Medulla oblongata (tissue), 1 donor: ENCODE measurements around the gene TRAF7.
"Not testable (repeated sequence)": the region's sequence is repeated elsewhere in the genome, so short reads cannot be mapped to it uniquely, and the experiment has no call there.

Experiments
- DNase-seq: peaks from one replicate; pipeline ENCODE4 v3.0.0-alpha.2; 2015; ENCODE audit errors: extremely low spot score

The TRAF7 gene

GRCh38 chr16:2122429-2122828, 33.2 kb upstream of the TRAF7 start:
- DNase-seq, result no peak

DNA sequence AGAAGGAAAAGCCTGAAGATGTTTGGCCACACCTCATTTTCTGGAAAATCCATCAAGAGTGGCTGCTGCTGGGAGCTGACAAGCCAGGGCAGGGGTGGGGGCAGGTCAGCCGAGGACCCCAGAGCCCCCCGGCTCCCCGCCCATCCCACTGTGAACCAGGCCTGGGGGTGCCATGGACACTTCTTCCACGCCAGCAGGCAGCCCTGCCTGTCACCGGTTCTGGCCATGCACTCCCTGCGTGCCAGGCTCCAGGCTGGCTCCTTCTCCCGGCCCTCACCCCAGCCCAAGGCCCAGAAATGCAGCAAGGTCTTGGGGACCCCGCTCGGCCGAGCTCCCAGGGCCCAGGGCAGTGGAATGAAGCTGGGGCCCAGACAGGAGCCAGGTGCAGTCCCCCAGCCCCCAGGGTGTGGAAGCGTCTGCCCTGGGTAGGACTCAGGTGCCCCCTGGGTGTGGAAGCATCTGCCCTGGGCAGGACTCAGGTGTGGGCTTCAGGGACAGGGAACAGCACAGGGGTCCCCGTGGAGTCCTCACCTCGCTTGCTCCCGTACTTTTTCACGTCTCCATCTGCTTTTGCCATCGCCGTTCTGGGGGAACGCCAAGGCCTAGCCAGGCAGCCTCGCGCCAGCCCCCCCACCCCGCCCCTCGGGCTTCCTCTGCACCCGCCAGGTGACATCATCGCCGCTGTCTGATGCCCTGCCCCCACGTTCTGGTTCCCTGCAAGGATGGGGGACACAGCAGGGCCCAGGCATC, 32.5 kb upstream of the TRAF7 start:
- DNase-seq, result not testable (repeated sequence)

DNA sequence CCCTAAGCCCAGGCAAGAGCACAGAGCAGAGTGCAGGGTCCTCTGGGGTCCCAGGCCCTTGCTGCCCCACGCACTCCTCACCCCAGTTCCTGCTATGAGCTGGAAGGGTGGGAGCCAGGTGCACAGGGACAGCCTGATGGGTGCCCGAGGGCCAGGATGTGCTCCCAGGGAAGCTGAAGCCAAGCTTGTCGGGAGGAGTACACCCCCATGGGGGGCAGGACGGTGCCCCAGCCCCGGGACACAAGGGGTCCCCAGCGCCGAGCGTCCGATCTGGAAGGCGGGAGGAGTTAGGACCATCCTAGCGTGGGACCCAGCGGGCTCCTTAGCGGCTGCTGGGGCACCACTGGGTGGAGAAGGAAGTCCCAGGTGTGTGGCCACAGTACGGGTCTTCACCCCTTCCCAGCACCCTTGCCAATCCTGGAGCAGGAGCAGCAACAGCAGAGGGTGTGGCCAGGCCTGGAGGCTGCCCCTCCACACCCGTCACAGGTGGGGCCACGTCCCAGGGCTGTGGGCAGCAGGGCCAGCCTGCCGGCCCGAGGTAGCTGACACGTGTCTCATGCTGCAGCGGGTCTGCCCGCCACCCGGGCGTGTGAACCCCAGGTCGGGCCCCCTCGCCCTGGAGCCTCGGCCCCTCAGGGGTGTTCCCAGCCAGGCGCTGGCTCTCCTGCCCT, 31.7 kb upstream of the TRAF7 start:
- not testable (repeated sequence) for DNase-seq

- not testable (repeated sequence) for DNase-seq
Measured at GRCh38 chr16:2124377-2124693, 31.2 kb upstream of the TRAF7 start.

DNA sequence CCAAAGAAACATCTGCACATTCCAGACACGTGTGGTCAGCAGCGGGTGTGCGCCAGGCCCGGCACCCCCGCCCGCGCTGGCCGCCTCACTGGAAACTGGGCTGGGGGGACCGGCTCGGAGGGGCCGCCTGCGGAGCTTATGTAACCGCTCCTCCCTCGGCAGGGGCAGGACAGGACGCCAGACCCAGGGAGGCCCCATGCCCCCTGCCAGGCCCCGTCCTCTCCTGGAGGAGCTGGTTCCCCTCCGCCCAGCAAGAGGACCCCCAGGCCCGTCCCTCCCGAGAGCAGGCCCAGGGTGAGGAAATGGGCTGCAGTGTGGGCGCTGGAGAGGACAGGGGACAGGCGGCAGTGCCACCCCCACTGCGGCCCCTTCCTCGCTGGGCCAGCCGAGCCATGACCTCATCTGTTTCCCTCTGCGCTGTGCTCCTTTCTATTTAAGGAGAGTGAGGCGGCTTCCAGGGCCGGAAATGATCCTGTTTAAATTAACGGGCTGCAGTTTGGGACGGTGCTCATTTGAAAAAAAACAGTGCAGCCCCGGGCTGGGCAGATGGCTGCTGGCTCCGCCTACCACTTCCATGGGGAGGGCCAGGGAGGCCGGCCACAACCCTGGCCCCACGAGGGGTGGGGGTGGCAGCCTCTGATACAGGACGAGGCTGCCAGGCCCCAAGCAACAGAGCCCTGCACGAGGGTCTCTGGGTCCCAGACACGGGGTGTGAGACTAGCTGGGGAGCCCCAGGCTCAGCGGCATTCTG, 30.7 kb upstream of the TRAF7 start:
- peak; percentile 49 for DNase-seq

DNA sequence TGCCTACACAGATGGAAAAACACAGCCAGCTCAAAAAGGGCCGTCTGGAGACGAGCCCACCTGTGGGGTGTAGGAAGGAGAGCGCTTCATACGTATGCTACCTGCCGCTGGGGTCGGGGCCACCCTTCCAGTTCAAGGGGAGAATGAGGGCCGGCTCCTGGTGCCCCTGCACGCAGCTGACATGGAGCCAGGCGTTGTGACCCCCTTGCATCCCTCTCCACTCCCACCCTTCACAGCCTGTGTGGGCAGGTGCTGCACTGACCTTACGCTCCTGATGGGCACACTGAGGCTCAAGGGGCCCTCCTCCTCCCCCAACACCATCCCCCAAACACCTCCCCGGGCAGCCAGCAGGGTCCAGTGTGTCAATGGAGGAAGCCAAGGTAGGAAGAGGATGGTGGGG, 30.0 kb upstream of the TRAF7 start:
- not testable (repeated sequence) for DNase-seq

DNA sequence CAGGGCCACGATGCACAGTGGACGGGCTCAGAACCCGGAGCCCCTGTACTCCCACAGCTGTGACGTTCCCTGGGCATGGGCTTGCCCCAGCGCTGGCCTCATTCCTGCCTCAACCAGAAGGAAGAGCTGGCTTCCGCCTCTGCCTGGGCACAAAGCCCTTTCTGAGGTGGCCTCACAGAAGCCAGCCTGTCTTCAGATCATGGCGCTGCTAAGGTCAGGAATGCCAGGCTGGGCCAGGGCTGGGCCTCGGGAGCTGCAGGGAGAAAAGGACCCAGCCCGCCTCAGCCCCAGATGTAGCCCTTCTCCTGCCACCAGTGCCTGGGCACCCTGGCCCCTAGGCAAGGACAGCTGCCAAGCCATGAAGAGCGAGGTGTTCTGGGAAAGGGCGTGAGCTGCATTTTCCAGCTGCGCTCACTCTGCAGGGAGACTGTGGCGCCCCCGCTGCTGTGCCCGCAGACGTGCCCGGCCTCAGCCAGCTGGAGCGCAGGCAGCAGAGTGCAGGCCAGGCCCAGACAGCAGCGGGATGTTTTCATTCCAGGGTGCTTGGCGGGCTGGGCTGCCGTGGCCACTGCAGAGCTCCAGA, 29.3 kb upstream of the TRAF7 start:
- DNase-seq, result peak; percentile 78

DNA sequence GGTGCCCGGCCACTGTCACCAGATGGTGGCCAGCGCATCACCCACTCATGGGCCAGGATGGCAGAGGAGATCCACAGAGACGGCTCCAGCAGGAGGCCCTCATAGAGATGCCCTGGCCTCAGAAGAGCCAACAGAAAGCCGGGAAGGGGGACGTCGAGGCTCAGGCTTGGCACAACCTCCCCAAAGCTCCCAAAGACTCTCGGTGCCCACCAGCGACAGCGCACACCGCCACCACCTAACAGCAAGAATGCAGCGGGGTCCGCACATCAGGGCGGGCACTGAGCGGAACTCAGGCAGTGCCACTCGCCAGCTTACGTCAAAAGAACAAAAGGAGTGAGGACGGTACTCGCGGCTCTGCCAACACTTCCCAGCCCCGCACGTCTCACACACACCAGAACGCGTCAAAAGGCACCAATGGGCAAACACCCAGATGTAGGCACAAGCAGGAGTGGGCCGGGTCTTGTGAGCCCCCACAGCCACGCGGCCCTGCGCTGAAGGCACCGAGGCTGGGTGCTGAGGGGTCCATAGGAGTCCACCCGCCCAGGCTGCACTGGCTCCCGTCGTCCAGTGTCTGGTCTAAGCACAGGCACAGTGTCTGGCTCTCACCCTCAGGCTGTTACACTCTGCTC, 28.5 kb upstream of the TRAF7 start:
- DNase-seq, result peak; percentile 62

DNA sequence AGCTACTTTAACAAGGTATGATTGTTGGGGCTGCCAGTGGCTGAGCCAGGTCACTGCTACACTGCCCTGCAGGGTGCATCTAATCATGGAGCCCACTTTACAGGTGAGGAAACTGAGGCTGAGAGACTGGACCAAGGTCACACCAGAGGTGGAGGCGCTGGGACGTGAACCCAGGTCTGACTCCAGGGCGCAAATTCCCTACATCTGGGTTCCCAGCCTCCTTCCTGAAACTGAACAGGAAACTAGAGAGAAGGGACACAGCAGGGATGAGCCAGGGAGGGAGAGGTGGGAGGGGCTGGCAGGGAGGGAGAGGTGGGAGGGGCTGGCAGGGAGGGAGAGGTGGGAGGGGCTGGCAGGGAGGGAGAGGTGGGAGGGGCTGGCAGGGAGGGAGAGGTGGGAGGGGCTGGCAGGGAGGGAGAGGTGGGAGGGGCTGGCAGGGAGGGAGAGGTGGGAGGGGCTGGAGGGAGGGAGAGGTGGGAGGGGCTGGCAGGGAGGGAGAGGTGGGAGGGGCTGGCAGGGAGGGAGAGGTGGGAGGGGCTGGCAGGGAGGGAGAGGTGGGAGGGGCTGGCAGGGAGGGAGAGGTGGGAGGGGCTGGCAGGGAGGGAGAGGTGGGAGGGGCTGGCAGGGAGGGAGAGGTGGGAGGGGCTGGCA, 27.8 kb upstream of the TRAF7 start:
- not testable (repeated sequence) for DNase-seq

DNA sequence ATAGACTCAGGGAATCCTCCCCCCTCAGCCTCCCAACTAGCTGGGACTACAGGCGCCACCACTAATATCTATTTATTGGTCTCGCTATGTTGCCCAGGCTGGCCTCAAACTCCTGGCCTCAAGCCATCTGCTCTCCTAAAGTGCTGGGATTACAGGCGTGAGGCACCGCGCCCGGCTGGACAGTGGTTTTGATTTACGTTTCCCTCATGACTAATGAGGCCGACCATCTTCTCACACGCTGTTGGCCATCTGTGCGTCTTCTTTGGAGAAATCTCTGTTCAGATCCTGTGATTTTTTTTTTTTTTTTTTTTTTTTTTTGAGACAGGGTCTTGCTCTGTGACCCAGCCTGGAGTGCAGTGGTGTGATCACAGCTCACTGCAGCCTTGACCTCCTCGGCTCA, 26.3 kb upstream of the TRAF7 start:
- not testable (repeated sequence) for DNase-seq

DNA sequence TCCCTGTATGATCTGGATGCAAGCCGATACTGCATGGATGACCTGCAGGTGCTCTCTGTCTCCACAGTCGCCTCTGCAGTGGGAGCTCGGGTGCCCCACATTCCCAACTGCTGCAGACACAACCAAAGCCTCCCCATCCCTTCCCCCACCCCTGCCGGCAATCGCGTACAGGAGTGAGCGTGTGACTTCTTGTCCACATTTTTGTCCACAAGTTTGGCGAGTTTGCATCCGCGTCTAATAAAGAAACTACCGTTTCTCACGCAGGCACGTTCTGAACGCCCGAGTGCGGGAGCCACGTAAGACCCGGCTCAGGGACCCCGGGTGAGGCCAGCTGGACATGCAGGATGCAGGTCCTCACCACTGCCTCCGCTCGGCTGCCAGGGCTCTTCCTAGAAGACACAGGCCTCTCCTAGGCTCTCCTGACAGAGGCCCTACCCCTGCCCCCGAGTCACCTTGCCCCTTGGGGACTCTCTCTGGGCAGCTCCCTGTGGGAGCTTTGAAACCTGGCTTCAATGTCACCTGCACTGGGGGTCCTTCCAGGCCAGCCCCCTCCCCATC, 25.6 kb upstream of the TRAF7 start:
- not testable (repeated sequence) for DNase-seq

- not testable (repeated sequence) for DNase-seq
Measured at GRCh38 chr16:2133797-2134196, 21.8 kb upstream of the TRAF7 start.

GRCh38 chr16:2135071-2135470, 20.5 kb upstream of the TRAF7 start:
- not testable (repeated sequence) for DNase-seq

GRCh38 chr16:2135770-2136490, 19.7 kb upstream of the TRAF7 start, which contains the start of gene PKD1:
Gene PKD1, minus strand, starts transcription at chr16:2135898. Its CDS starts 209 bp downstream, at chr16:2135689.
- DNase-seq, result peak; percentile 86

- no peak for DNase-seq
Measured at GRCh38 chr16:2142942-2143877, 12.4 kb upstream of the TRAF7 start.

GRCh38 chr16:2143878-2144485, 11.6 kb upstream of the TRAF7 start:
- DNase-seq, result no peak

- no peak for DNase-seq
Measured at GRCh38 chr16:2145843-2146242, 9.7 kb upstream of the TRAF7 start.

- no peak for DNase-seq
Measured at GRCh38 chr16:2147378-2147777, 8.2 kb upstream of the TRAF7 start.
